ENCODE data around the gene ARFGEF3.

DNA sequence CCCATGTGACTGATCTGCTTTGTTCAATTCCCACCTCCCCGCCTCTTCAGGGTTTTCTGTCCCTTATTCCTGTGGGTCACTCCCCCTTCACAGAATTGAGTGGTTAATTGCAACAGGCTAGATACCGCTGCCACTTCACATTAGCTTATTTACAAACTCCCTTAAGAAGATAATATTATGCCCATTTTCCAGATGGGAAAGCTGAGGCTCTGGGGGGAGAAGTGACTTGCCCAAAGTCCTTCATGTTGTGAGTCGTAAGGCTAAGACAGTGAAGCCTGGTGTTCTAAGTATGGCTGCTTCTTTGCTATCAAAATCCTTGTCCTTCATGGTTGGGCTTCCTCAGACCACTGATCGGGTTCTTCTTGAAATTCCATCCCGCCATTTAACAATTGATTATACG, 96.5 kb downstream of the ARFGEF3 start:
- TF ChIP-seq, protein P1, sequence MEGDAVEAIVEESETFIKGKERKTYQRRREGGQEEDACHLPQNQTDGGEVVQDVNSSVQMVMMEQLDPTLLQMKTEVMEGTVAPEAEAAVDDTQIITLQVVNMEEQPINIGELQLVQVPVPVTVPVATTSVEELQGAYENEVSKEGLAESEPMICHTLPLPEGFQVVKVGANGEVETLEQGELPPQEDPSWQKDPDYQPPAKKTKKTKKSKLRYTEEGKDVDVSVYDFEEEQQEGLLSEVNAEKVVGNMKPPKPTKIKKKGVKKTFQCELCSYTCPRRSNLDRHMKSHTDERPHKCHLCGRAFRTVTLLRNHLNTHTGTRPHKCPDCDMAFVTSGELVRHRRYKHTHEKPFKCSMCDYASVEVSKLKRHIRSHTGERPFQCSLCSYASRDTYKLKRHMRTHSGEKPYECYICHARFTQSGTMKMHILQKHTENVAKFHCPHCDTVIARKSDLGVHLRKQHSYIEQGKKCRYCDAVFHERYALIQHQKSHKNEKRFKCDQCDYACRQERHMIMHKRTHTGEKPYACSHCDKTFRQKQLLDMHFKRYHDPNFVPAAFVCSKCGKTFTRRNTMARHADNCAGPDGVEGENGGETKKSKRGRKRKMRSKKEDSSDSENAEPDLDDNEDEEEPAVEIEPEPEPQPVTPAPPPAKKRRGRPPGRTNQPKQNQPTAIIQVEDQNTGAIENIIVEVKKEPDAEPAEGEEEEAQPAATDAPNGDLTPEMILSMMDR (IDR thresholded peaks at IDR 0.05) = no peak
- TF ChIP-seq POLR2A (IDR thresholded peaks at IDR 0.05) = no peak

Measured in breast epithelium (tissue), 3 donors.